Mesodermal cell (in vitro differentiated cells): Measurements from ENCODE around the gene GCGR.

Source experiments
- H3K27ac ChIP-seq: 2 replicates; pipeline ENCODE4 v1.7.0; 2013; ENCODE audit warnings: mild to moderate bottlenecking, low read depth, low read length, moderate library complexity; ENCODE audit not compliant: severe bottlenecking
- H3K36me3 ChIP-seq: 2 replicates; pipeline ENCODE4 v1.7.1; 2013; ENCODE audit warnings: mild to moderate bottlenecking, low read length, moderate library complexity; ENCODE audit not compliant: control insufficient read depth, insufficient read depth
- H3K4me1 ChIP-seq: one replicate; pipeline ENCODE4 v1.7.1; 2013; ENCODE audit warnings: mild to moderate bottlenecking, low read length; ENCODE audit not compliant: insufficient read depth, control insufficient read depth, poor library complexity, severe bottlenecking
- H3K4me3 ChIP-seq: 2 replicates; pipeline ENCODE4 v1.7.0; 2013; ENCODE audit warnings: low read length, control low read depth, mild to moderate bottlenecking; ENCODE audit not compliant: insufficient read depth, poor library complexity, severe bottlenecking; ENCODE audit errors: extremely low read depth
- H3K9me3 ChIP-seq: 2 replicates; pipeline ENCODE4 v1.7.1; 2013; ENCODE audit warnings: mild to moderate bottlenecking, low read length, moderate library complexity; ENCODE audit not compliant: control insufficient read depth
- WGBS, 2 experiments: methylation state at CpG; one replicate each; pipeline ENCODE4 v1.1.5; 2013; ENCODE audit warnings: missing lambda C conversion rate in 2 of 2; ENCODE audit not compliant: insufficient coverage in 2 of 2; 5-methylcytosine and 5-hydroxymethylcytosine counted together

GCGR gene

DNA sequence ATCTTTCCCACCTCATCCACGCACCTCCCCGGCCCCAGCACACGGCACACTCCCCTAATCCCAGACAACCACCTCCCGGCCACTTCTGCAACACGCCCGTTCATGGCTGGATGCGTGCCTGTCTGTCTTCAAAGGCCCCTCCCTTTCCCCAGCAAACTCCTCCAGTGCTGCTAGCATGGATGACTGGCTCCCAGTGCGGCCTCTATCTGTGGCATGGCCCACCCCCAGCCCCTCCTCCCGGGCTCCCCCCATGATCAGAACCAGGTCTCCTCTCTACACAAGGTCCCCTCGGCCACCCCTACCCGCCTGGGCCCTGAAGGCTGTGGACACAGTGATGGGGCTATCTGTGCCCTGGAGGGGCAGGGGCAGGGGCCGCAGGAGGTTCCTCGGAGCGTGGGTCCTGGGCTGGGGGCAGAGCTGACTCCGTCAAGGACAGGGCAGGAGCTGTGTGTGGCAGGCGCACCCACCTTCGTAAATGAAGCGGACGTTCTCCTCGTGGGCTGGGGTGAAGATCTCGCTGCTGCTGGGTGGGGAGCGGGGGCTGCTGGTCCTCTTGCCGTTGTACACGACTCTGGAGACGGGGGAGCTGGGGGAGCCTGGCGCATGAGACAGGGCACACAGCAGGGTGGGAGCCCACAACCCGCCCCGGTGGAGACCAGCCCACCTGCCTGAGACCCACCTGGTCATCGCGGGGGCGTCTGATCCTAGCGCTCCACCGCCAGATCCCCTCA is 20.0 kb downstream of the GCGR start:
- 95 to 97% methylated on average over 30 to 31 of the region's 33 CpGs for WGBS, 2 experiments
- Histone ChIP-seq H3K27ac (no peak overlapping the region), H3K36me3 (peaks cover 36% of the 10 kb centered on the region), H3K4me3 (no peak overlapping the region), H3K9me3 (no peaks in the 10 kb centered on the region), H3K4me1 (no peaks in the 10 kb centered on the region)

DNA sequence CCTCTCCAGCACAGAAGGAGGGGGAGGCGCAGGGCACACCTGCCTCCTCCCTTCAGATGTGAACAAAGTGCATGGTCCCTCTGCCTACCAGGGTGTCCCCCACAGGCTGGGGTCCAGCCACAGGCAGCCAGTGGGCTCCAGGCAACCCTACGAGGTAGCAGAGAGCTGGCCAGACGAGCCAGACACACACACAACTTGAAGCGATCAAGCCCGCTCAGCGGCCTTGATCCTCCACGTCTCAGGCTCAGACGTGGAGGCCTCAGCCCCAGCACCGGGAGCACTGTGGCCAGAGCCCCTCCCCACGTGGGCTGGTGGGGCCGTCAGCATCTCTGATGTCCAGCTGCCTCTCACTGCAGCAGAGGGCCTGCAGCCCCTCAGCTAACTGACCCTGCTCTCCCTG is 20.6 kb downstream of the GCGR start:
- 79 to 92% methylated on average over 9 to 10 of the region's 11 CpGs for WGBS, 2 experiments

DNA sequence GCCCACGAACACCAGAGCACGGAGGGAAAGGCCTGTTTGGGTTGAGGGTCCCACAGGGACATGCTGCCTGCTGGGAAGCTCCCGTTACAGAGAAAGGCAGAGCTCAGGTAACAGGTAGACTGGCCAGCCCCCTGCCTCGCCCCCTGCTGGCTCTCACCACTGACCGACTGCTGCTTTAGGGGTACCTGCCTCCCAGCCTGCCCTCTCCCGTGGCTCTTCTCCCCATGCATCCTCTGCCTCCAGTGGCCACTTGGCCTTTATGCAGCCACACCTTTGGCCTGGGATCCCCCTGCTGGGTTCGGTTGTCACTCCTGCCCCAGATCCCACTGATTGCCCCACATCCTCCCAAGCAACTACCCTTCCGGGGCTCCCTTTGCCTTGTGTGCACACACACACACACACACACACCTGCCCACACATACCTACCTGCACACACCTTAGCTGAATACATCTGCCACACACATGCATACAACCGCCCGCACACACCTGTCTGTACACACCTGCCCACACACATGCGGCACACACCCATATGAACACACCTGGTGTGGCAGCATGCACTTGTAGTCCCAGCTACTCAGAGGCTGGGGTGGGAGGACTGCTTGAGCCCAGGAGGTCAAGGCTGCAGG is 22.0 kb downstream of the GCGR start:
- 80 to 95% methylated on average over 11 of the region's 11 CpGs for WGBS, 2 experiments
- Histone ChIP-seq H3K4me3 (no peak overlapping the region), H3K36me3 (peaks cover 39% of the 10 kb centered on the region), H3K4me1 (no peaks in the 10 kb centered on the region), H3K27ac (no peak overlapping the region), H3K9me3 (no peaks in the 10 kb centered on the region)

More for the DNA sequence above, 20.6 kb downstream of the GCGR start:
- H3K4me3 ChIP-seq = no peak overlapping the region
- peaks cover 36% of the 10 kb centered on the region for H3K36me3 ChIP-seq
- no peak overlapping the region for H3K27ac ChIP-seq
- H3K9me3 ChIP-seq = no peaks in the 10 kb centered on the region
- H3K4me1 ChIP-seq = no peaks in the 10 kb centered on the region

DNA sequence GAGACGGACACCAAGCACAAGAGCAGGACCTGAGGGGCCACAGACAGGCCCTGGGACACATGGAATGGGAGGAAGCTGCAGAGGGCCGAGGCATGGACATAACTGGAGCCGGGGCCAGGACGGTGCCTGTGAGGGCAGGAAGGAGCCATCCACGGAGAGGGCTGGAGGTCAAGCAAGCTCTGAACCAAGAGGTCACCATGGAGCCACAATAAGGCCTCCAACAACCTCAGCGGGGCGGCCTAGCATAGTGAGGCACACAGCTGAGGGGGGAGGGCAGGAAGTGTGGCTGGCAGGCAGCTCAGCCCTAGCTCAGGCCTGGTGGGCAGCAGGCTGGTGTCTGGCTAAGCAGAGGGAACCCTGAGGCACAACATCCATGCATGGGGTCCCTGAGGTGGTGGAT is 24.7 kb downstream of the GCGR start:
- 81 to 84% methylated on average over 7 of the region's 7 CpGs for WGBS, 2 experiments
- H3K27ac ChIP-seq = no peak overlapping the region
- H3K4me1 ChIP-seq = no peaks in the 10 kb centered on the region
- no peak overlapping the region for H3K4me3 ChIP-seq
- no peaks in the 10 kb centered on the region for H3K9me3 ChIP-seq
- H3K36me3 ChIP-seq = peaks cover 14% of the 10 kb centered on the region

DNA sequence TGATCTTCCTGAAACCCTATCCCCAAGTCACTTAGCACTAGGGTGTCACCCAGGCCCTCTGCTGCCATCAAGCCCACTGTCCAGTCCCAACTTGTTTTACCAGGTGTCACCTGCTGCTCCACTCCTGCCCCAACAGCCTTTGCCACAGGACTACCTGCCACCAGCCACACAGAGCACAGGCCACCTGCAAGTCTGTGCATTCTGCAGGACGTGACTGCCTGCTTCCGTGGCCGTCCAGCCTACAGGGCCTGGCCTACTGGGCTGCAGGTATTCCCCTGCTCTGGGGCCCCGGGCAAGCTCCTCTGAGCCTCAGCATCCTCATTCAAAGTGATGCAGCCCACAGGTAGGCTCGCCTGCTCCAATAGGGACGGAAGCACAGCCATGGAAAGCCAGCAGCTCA is 25.9 kb downstream of the GCGR start:
- WGBS, 2 experiments = 96 to 100% methylated on average over 6 of the region's 6 CpGs
- no peaks in the 10 kb centered on the region for H3K9me3 ChIP-seq
- H3K4me3 ChIP-seq = no peak overlapping the region
- H3K27ac ChIP-seq = no peak overlapping the region
- no peaks in the 10 kb centered on the region for H3K4me1 ChIP-seq
- peaks cover 7% of the 10 kb centered on the region for H3K36me3 ChIP-seq

DNA sequence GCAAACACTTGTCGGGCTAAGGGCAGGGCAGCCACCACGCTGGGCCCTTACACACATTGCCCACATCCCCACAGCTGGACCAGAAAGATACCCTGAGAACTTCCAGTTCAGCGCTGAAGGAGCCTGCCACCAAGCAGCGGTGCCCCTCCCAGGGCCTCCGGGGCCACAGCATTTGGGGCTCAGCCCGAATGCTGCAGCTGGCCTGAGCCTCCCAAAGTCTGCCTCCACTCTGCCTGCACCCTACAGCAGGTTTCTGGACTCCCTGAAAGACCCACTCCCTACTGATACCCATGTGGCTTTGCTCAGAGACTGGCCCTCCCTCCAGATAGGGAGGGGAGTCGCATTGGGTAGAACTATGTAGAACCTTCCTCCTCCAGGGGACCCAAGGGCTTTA is 27.6 kb downstream of the GCGR start:
- Histone ChIP-seq H3K4me1 (no peaks in the 10 kb centered on the region), H3K9me3 (no peaks in the 10 kb centered on the region), H3K4me3 (peak overlapping the region; percentile 77), H3K36me3 (peaks cover 5% of the 10 kb centered on the region), H3K27ac (no peak overlapping the region)
- 94 to 98% methylated on average over 4 to 6 of the region's 7 CpGs for WGBS, 2 experiments

DNA sequence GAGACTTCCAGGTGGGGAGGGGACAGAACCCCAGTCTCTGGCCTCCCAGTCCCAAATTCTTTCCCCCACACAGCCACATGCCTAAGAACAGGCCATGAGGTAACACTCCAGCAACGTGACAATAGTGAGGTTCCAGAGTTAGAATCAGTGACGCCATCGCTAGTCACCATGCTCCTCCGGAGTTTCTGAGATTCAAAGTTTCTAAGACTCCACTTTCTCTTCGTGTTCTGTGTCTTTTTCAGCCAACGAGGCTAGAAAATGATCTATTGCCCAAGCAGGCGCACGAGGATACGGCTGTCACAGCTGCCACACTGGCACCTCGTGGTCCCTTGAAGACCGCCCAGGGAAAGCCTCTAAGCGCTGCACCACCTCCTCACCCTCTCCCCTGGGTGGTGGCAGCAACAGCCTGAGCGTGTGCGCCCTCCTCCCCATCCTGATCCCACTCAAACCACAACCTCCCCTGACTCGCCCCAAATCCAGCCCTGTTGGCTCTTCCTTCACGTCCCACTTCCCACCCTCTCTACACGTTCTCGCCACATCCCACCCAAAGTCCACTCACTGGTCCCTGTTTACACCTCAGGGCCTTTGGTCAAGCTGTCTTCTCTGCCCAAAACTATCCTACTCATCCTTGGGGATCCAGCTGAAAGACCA is 28.1 kb downstream of the GCGR start:
- Histone ChIP-seq H3K4me1 (no peaks in the 10 kb centered on the region), H3K9me3 (no peaks in the 10 kb centered on the region), H3K4me3 (peak overlapping the region; percentile 77), H3K36me3 (peaks cover 5% of the 10 kb centered on the region), H3K27ac (no peak overlapping the region)
- 65 to 70% methylated on average over 18 of the region's 18 CpGs for WGBS, 2 experiments

DNA sequence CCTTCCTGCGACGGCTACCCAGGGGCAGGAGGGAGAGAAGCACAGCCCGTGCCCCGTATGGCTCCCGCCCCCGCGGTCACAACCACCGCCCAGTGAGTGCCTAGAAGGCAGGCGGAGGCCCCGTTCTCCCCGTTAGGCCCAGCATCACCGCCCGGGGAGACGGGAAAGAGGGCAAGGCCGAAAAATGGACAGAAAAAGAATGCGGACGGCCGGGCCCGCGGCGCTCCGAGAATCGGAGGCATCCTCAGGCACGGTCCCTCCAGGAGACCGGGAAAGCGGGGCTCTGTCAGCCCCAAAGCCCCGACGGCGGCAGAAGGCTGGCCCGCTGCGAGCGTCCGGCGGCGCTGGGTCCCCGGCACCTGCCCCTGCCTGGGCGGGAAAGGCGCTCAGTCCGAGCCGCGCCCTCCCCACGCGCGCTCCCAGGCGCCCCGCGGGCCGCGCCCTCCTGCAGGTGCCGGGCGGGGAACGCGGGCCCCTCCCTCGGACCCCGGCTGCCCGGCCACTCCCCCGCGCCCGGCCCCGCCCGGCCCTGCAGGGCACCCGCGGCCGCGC is 28.7 kb downstream of the GCGR start:
- H3K4me3 ChIP-seq = peak overlapping the region; percentile 77

DNA sequence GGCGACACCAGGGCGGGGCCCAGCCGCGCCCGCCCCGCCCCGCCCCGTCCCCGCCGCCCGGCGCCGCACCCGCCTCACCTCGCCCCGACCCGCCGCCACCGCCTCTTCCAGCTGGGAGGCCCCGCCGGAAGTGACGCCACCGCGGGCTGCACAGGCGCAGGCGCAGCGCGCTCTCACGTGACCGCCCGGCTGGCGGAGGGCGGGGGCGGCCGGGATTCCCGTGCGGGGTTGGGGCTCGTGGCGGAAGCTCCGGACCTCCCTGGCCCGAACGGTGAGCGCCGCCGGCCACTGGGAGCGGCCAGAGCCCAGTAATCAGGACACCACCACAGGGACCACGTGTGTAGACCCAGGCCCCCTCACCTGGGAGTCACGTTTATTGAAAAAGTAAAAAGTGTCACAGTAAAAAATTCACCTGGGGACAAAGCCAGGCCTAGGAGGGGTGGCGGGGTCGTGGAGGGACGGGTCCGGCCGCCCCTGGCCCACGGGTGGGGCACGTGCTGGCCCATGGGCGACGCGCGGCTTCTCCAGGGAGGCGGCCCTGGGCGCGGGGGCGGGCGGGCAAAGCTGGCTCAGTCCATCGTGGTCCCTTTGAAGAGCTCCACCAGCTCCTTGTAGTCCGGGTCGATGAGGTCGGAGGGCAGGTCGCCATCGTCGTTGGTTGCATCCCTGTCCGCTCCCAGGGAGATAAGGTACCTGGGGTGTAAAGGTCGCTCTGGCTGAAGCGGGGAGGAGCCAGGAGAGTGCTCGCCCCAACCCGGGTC is 29.4 kb downstream of the GCGR start, which contains the start of gene MCRIP1:
TSS of gene MCRIP1 (minus strand) at position 132 of the 761 bp plus-strand sequence. CDS start 8,785 bp downstream, outside the sequence.
- Histone ChIP-seq H3K27ac (peak within 1 kb of the TSS; percentile 92), H3K4me3 (peak within 1 kb of the TSS; percentile 77), H3K9me3 (no peaks in the 10 kb centered on the region), H3K36me3 (peaks cover 5% of the 10 kb centered on the region), H3K4me1 (no peaks in the 10 kb centered on the region)
- WGBS, 2 experiments = 1 to 2% methylated on average over 46 to 52 of the region's 76 CpGs

More for the DNA sequence above, 28.7 kb downstream of the GCGR start:
- 0 to 1% methylated on average over 34 to 46 of the region's 65 CpGs for WGBS, 2 experiments
- no peaks in the 10 kb centered on the region for H3K9me3 ChIP-seq
- peaks cover 5% of the 10 kb centered on the region for H3K36me3 ChIP-seq
- H3K4me1 ChIP-seq = no peaks in the 10 kb centered on the region
- H3K27ac ChIP-seq = peak overlapping the region; percentile 24
